Esophagus muscularis mucosa (tissue), 4 donors: Measurements from ENCODE around the gene HSCB. TPM values are rescaled to one million over a fixed set of nuclear protein-coding genes. Genes with fewer than 3 reads are reported as not detected.
A peak's percentile ranks its signal among the peaks of the same experiment; 100 is the strongest.
"Not testable (repeated sequence)": the region's sequence is repeated elsewhere in the genome, so short reads cannot be mapped to it uniquely, and the experiment has no call there.

Experiments
- DNase-seq: peaks from one replicate; pipeline ENCODE4 v3.0.0-alpha.2; 2017; ENCODE audit errors: extremely low spot score
- H3K27ac ChIP-seq, 4 donors: fragments of 200-600 bp; sonication (generic); replicated peaks in 1 of 4; 1 replicate in 3 of 4; 2 replicates in 1 of 4; pipeline ENCODE4 v1.5.1; 2016 to 2019; ENCODE audit warnings: mild to moderate bottlenecking in 1 of 4
- H3K27me3 ChIP-seq, 4 donors: fragments of 200-600 bp; sonication (generic); one replicate each; pipeline versions ENCODE4 v1.5.1 to v1.6.0; 2016 to 2019
- H3K36me3 ChIP-seq, 4 donors: fragments of 200-600 bp; sonication (generic); one replicate each; pipeline ENCODE4 v1.5.1; 2016 to 2019
- H3K4me1 ChIP-seq, 4 donors: fragments of 200-600 bp; sonication (generic); one replicate each; pipeline ENCODE4 v1.5.1; 2016 to 2019
- H3K4me3 ChIP-seq, 4 donors: fragments of 200-600 bp; sonication (generic); 1 replicate in 2 of 4; 2 replicates in 2 of 4; pipeline ENCODE4 v1.5.1; 2016 to 2019; ENCODE audit warnings: mild to moderate bottlenecking in 4 of 4, moderate library complexity in 1 of 4
- H3K9me3 ChIP-seq, 4 donors: fragments of 200-600 bp; sonication (generic); 1 replicate in 3 of 4; 2 replicates in 1 of 4; pipeline ENCODE4 v1.5.1; 2016 to 2019
- CTCF ChIP-seq, 3 experiments: fragments of 200-600 bp in 2 of 3; fragments of 450-650 bp in 1 of 3; sonication (generic) in 2 of 3; IDR thresholded peaks; one replicate each; pipeline ENCODE4 v1.5.1; 2017 to 2019; ENCODE audit warnings: antibody characterized with exemption in 3 of 3, mild to moderate bottlenecking in 2 of 3, moderate library complexity in 1 of 3
- EP300 ChIP-seq: sonication (generic); formaldehyde crosslinking; IDR thresholded peaks from one replicate; pipeline ENCODE4 v1.6.1; 2017; ENCODE audit warnings: antibody characterized with exemption
- POLR2A ChIP-seq: fragments of 450-650 bp; IDR thresholded peaks from one replicate; pipeline ENCODE4 v1.6.1; 2017; ENCODE audit warnings: antibody characterized with exemption, moderate library complexity, mild to moderate bottlenecking, low read depth
- POLR2AphosphoS5 ChIP-seq, 2 donors: sonication (generic); formaldehyde crosslinking; IDR thresholded peaks; one replicate each; pipeline ENCODE4 v1.6.1; 2017; ENCODE audit warnings: antibody characterized with exemption in 2 of 2
- WGBS: methylation state at CpG from one replicate; pipeline ENCODE4 v1.1.5; 2018; 5-methylcytosine and 5-hydroxymethylcytosine counted together
- intact Hi-C: fragments of 100-400 bp; cut with DNase I; formaldehyde crosslinking; loops from one replicate; pipeline ENCODE4 v1.15.1; 2023
- total RNA-seq, 4 donors: library from RNA; depleted of rRNA; stranded (reverse); fragments of >200 nt; gene quantifications; one replicate each; pipeline versions ENCODE4 v1.1.0 to v1.2.1, GENCODE V29; 2016

Gene HSCB, protein sequence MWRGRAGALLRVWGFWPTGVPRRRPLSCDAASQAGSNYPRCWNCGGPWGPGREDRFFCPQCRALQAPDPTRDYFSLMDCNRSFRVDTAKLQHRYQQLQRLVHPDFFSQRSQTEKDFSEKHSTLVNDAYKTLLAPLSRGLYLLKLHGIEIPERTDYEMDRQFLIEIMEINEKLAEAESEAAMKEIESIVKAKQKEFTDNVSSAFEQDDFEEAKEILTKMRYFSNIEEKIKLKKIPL
- 10 to 100 TPM; 13.7 to 30.0 (median 15.7) TPM for total RNA-seq

DNA sequence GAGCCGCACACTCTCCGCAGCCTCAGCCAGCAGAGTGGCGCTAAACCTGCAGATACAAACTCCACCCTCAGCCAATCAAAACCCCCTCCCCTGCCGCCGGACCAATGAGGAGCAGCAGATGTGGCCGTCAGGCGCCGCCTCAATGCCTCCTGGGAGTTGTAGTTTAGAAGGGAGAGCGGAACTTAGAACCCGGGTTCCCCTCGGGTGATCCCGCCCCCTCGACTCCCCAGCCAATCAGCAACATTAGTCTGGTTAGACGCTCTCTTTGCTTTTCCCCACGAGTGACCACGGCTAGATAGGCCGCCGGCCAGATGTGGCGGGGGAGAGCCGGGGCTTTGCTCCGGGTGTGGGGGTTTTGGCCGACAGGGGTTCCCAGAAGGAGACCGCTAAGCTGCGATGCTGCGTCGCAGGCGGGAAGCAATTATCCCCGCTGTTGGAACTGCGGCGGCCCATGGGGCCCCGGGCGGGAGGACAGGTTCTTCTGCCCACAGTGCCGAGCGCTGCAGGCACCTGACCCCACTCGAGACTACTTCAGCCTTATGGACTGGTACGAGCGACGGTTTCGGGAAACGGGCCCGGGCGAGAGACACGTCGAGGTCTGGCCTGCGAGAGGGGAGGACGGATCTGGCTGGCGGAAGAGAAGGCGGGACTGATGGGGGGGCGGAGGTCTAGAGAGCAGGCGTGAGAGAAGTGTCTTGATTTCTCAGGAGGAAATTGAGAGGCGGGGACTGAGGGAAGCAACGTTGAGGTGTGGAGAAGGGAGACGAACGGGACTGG is at the start of gene HSCB, which contains the start of gene CHEK2:
Gene HSCB, plus strand, starts transcription at position 255 of the 777 bp plus-strand sequence. Its CDS starts 57 bp downstream, at position 312.
Gene CHEK2, minus strand, starts transcription at position 36 of the 777 bp plus-strand sequence. CDS start 7,099 bp downstream, outside the sequence.
- WGBS, result under 1% methylated on average over 21 of the region's 54 CpGs
- peak within 1 kb of the TSS; percentile 94 to 100 (median 97) for H3K27ac ChIP-seq
- intact Hi-C loops, result loop anchor here (10.0 kb wide), 1 partner anchor 137 kb away; no protein-coding TSS in a partner anchor

GRCh38 chr22:28693041-28693760 is 48.6 kb upstream of the HSCB start:
- H3K27me3 ChIP-seq, H3K4me1 ChIP-seq, intact Hi-C loops, H3K27ac ChIP-seq, DNase-seq, H3K9me3 ChIP-seq, H3K4me3 ChIP-seq, H3K36me3 ChIP-seq: not testable (repeated sequence)
- WGBS, result 90% methylated on average over 6 of the region's 6 CpGs

More for the DNA sequence above, at the start of gene HSCB, which contains the start of gene CHEK2:
- peak; percentile 42 for TF ChIP-seq POLR2A
- TF ChIP-seq EP300, result no peak
- TF ChIP-seq POLR2AphosphoS5 (IDR thresholded peaks at IDR 0.05), result peak; percentile 86 to 87
- TF ChIP-seq CTCF (IDR thresholded peaks at IDR 0.05), result no peak
- peaks cover 28 to 34% (median 32%) of the 10 kb centered on the region in 4 donors for H3K36me3 ChIP-seq
- no peaks in the 10 kb centered on the region for H3K9me3 ChIP-seq
- DNase-seq, result peak; percentile 100
- H3K4me3 ChIP-seq, result peak within 1 kb of the TSS; percentile 68 to 100 (median 88)
- H3K4me1 ChIP-seq, result peaks cover 10 to 20% (median 17%) of the 10 kb centered on the region in 4 donors
- no peaks in the 10 kb centered on the region for H3K27me3 ChIP-seq

DNA sequence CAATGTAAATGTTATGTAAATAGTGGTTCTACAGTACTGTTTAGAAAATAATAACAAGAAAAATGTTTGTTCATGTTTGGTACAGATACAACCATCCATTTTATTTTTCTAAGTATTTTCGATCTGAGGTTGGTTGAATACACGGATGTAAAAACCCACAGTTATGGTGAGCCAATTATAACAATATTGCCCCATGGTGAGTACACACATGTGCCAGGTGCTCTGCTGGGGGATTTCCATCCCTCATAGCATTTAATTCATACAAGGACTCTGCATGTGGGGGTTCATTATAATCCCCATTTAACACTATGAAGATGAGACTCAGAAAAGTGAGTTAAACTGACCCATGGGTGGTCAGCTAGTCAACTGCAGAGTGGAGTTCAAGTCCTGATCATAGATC is 38.9 kb upstream of the HSCB start:
- DNase-seq, result no peak
- Histone ChIP-seq H3K4me3 (no peak overlapping the region), H3K4me1 (no peaks in the 10 kb centered on the region), H3K27ac (no peak overlapping the region), H3K9me3 (no peaks in the 10 kb centered on the region), H3K27me3 (no peaks in the 10 kb centered on the region), H3K36me3 (no peaks in the 10 kb centered on the region)
- intact Hi-C loops, result no loop called here
- no peak for TF ChIP-seq EP300
- TF ChIP-seq POLR2AphosphoS5 (IDR thresholded peaks at IDR 0.05), result no peak
- no peak for TF ChIP-seq CTCF (IDR thresholded peaks at IDR 0.05)
- no peak for TF ChIP-seq POLR2A
- 100% methylated on average over 2 of the region's 2 CpGs for WGBS

GRCh38 chr22:28703436-28703835 is 38.4 kb upstream of the HSCB start:
- H3K27ac ChIP-seq, result no peak overlapping the region
- H3K4me1 ChIP-seq, result no peaks in the 10 kb centered on the region
- H3K9me3 ChIP-seq, result no peaks in the 10 kb centered on the region
- intact Hi-C loops, result no loop called here
- H3K36me3 ChIP-seq, result no peaks in the 10 kb centered on the region
- DNase-seq, result no peak
- no peaks in the 10 kb centered on the region for H3K27me3 ChIP-seq
- H3K4me3 ChIP-seq, result no peak overlapping the region
- no peak for TF ChIP-seq EP300
- no peak for TF ChIP-seq POLR2A
- no peak for TF ChIP-seq POLR2AphosphoS5 (IDR thresholded peaks at IDR 0.05)
- no peak for TF ChIP-seq CTCF (IDR thresholded peaks at IDR 0.05)

GRCh38 chr22:28706845-28707244 is 35.0 kb upstream of the HSCB start:
- H3K4me1 ChIP-seq, result peaks cover 0 to 19% (median 3%) of the 10 kb centered on the region in 4 donors
- peaks cover 0 to 3% (median 0%) of the 10 kb centered on the region in 4 donors for H3K36me3 ChIP-seq
- H3K27me3 ChIP-seq, result no peaks in the 10 kb centered on the region
- H3K9me3 ChIP-seq, result no peaks in the 10 kb centered on the region
- H3K4me3 ChIP-seq, result no peak overlapping the region
- WGBS, result 86% methylated on average over 6 of the region's 6 CpGs
- intact Hi-C loops, result no loop called here
- no peak overlapping the region for H3K27ac ChIP-seq
- no peak for DNase-seq
- TF ChIP-seq CTCF (IDR thresholded peaks at IDR 0.05) (no peak), POLR2A (no peak), EP300 (no peak), POLR2AphosphoS5 (IDR thresholded peaks at IDR 0.05) (no peak)
